ENCODE measurements around the gene ELP1.
"Not testable (repeated sequence)": the region's sequence is repeated elsewhere in the genome, so short reads cannot be mapped to it uniquely, and the experiment has no call there.

Gene ELP1

GRCh38 chr9:108933231-108933717 lies 650 bp downstream of the ELP1 start:
- Histone ChIP-seq H3K4me3 (ENCODE audit: low read length in 2 of 2) (peak overlapping the region; percentile 93 to 96), H3K4me1 (ENCODE audit: control insufficient read depth, insufficient read depth, low read length) (peaks cover 18% of the 10 kb centered on the region), H3K9me3 (ENCODE audit: control insufficient read depth in 2 of 2, low read length in 2 of 2) (no peaks in the 10 kb centered on the region), H3K36me3 (ENCODE audit: control insufficient read depth in 2 of 2, insufficient read depth in 2 of 2, low read length in 2 of 2) (peaks cover under 1 to 10% of the 10 kb centered on the region in 2 donors), H3K27ac (ENCODE audit: low read length) (peak overlapping the region; percentile 80), H3K27me3 (ENCODE audit: control insufficient read depth in 1 of 2, insufficient read depth in 2 of 2, low read length in 2 of 2) (no peaks in the 10 kb centered on the region), H3K9ac (ENCODE audit: low read length in 2 of 2) (peak overlapping the region; percentile 81 to 86)

GRCh38 chr9:108928386-108928785 lies 5.5 kb downstream of the ELP1 start:
- Histone ChIP-seq H3K36me3 (ENCODE audit: control insufficient read depth in 2 of 2, insufficient read depth in 2 of 2, low read length in 2 of 2) (peaks cover 31 to 48% of the 10 kb centered on the region in 2 donors), H3K27me3 (ENCODE audit: control insufficient read depth in 1 of 2, insufficient read depth in 2 of 2, low read length in 2 of 2) (no peaks in the 10 kb centered on the region), H3K9me3 (ENCODE audit: control insufficient read depth in 2 of 2, low read length in 2 of 2) (no peaks in the 10 kb centered on the region), H3K27ac (ENCODE audit: low read length) (no peak overlapping the region), H3K4me1 (ENCODE audit: control insufficient read depth, insufficient read depth, low read length) (peaks cover 10% of the 10 kb centered on the region), H3K9ac (ENCODE audit: low read length in 2 of 2) (no peak overlapping the region), H3K4me3 (ENCODE audit: low read length in 2 of 2) (no peak overlapping the region)

GRCh38 chr9:108924466-108924865 lies 9.5 kb downstream of the ELP1 start:
- Histone ChIP-seq H3K9ac (ENCODE audit: low read length in 2 of 2) (no peak overlapping the region), H3K36me3 (ENCODE audit: control insufficient read depth in 2 of 2, insufficient read depth in 2 of 2, low read length in 2 of 2) (peaks cover 45 to 68% of the 10 kb centered on the region in 2 donors), H3K27ac (ENCODE audit: low read length) (no peak overlapping the region), H3K27me3 (ENCODE audit: control insufficient read depth in 1 of 2, insufficient read depth in 2 of 2, low read length in 2 of 2) (no peaks in the 10 kb centered on the region), H3K4me3 (ENCODE audit: low read length in 2 of 2) (no peak overlapping the region), H3K9me3 (ENCODE audit: control insufficient read depth in 2 of 2, low read length in 2 of 2) (no peaks in the 10 kb centered on the region), H3K4me1 (ENCODE audit: control insufficient read depth, insufficient read depth, low read length) (no peaks in the 10 kb centered on the region)

- Histone ChIP-seq H3K9me3 (ENCODE audit: control insufficient read depth in 2 of 2, low read length in 2 of 2) (no peaks in the 10 kb centered on the region), H3K9ac (ENCODE audit: low read length in 2 of 2) (no peak overlapping the region), H3K4me1 (ENCODE audit: control insufficient read depth, insufficient read depth, low read length) (no peaks in the 10 kb centered on the region), H3K27ac (ENCODE audit: low read length) (no peak overlapping the region), H3K27me3 (ENCODE audit: control insufficient read depth in 1 of 2, insufficient read depth in 2 of 2, low read length in 2 of 2) (no peaks in the 10 kb centered on the region), H3K36me3 (ENCODE audit: control insufficient read depth in 2 of 2, insufficient read depth in 2 of 2, low read length in 2 of 2) (peaks cover 56% of the 10 kb centered on the region in 2 donors), H3K4me3 (ENCODE audit: low read length in 2 of 2) (no peak overlapping the region)
Observed at GRCh38 chr9:108921200-108921599, 12.7 kb downstream of the ELP1 start.

GRCh38 chr9:108920401-108920800 lies 13.5 kb downstream of the ELP1 start:
- H3K4me3 ChIP-seq (ENCODE audit: low read length in 2 of 2); H3K9ac ChIP-seq (ENCODE audit: low read length in 2 of 2); H3K27ac ChIP-seq (ENCODE audit: low read length); H3K4me1 ChIP-seq (ENCODE audit: control insufficient read depth, insufficient read depth, low read length); H3K27me3 ChIP-seq (ENCODE audit: control insufficient read depth in 1 of 2, insufficient read depth in 2 of 2, low read length in 2 of 2); H3K9me3 ChIP-seq (ENCODE audit: control insufficient read depth in 2 of 2, low read length in 2 of 2): not testable (repeated sequence)
- H3K36me3 ChIP-seq (ENCODE audit: control insufficient read depth in 2 of 2, insufficient read depth in 2 of 2, low read length in 2 of 2), result peaks cover 49 to 54% of the 10 kb centered on the region in 2 donors

- Histone ChIP-seq H3K36me3 (ENCODE audit: control insufficient read depth in 2 of 2, insufficient read depth in 2 of 2, low read length in 2 of 2) (peaks cover 45 to 48% of the 10 kb centered on the region in 2 donors), H3K4me3 (ENCODE audit: low read length in 2 of 2) (no peak overlapping the region), H3K9me3 (ENCODE audit: control insufficient read depth in 2 of 2, low read length in 2 of 2) (no peaks in the 10 kb centered on the region), H3K27me3 (ENCODE audit: control insufficient read depth in 1 of 2, insufficient read depth in 2 of 2, low read length in 2 of 2) (no peaks in the 10 kb centered on the region), H3K4me1 (ENCODE audit: control insufficient read depth, insufficient read depth, low read length) (no peaks in the 10 kb centered on the region), H3K9ac (ENCODE audit: low read length in 2 of 2) (no peak overlapping the region), H3K27ac (ENCODE audit: low read length) (no peak overlapping the region)
Observed at GRCh38 chr9:108919517-108919916, 14.4 kb downstream of the ELP1 start.

- Histone ChIP-seq H3K36me3 (ENCODE audit: control insufficient read depth in 2 of 2, insufficient read depth in 2 of 2, low read length in 2 of 2) (peaks cover 42% of the 10 kb centered on the region in 2 donors), H3K9ac (ENCODE audit: low read length in 2 of 2) (no peak overlapping the region), H3K27me3 (ENCODE audit: control insufficient read depth in 1 of 2, insufficient read depth in 2 of 2, low read length in 2 of 2) (no peaks in the 10 kb centered on the region), H3K9me3 (ENCODE audit: control insufficient read depth in 2 of 2, low read length in 2 of 2) (no peaks in the 10 kb centered on the region), H3K4me3 (ENCODE audit: low read length in 2 of 2) (no peak overlapping the region), H3K27ac (ENCODE audit: low read length) (no peak overlapping the region), H3K4me1 (ENCODE audit: control insufficient read depth, insufficient read depth, low read length) (no peaks in the 10 kb centered on the region)
Observed at GRCh38 chr9:108913391-108913790, 20.5 kb downstream of the ELP1 start.

GRCh38 chr9:108911820-108912219 lies 22.1 kb downstream of the ELP1 start:
- H3K4me1 ChIP-seq (ENCODE audit: control insufficient read depth, insufficient read depth, low read length), result no peaks in the 10 kb centered on the region
- H3K27ac ChIP-seq (ENCODE audit: low read length), result no peak overlapping the region
- peaks cover 46% of the 10 kb centered on the region in 2 donors for H3K36me3 ChIP-seq (ENCODE audit: control insufficient read depth in 2 of 2, insufficient read depth in 2 of 2, low read length in 2 of 2)
- no peaks in the 10 kb centered on the region for H3K27me3 ChIP-seq (ENCODE audit: control insufficient read depth in 1 of 2, insufficient read depth in 2 of 2, low read length in 2 of 2)
- H3K4me3 ChIP-seq (ENCODE audit: low read length in 2 of 2), result no peak overlapping the region
- H3K9me3 ChIP-seq (ENCODE audit: control insufficient read depth in 2 of 2, low read length in 2 of 2), result no peaks in the 10 kb centered on the region
- no peak overlapping the region for H3K9ac ChIP-seq (ENCODE audit: low read length in 2 of 2)

GRCh38 chr9:108910914-108911313 lies 23.0 kb downstream of the ELP1 start:
- peaks cover 50 to 55% of the 10 kb centered on the region in 2 donors for H3K36me3 ChIP-seq (ENCODE audit: control insufficient read depth in 2 of 2, insufficient read depth in 2 of 2, low read length in 2 of 2)

GRCh38 chr9:108910402-108910801 lies 23.5 kb downstream of the ELP1 start:
- Histone ChIP-seq H3K27ac (ENCODE audit: low read length) (no peak overlapping the region), H3K4me3 (ENCODE audit: low read length in 2 of 2) (no peak overlapping the region), H3K27me3 (ENCODE audit: control insufficient read depth in 1 of 2, insufficient read depth in 2 of 2, low read length in 2 of 2) (no peaks in the 10 kb centered on the region), H3K9me3 (ENCODE audit: control insufficient read depth in 2 of 2, low read length in 2 of 2) (no peaks in the 10 kb centered on the region), H3K9ac (ENCODE audit: low read length in 2 of 2) (no peak overlapping the region), H3K4me1 (ENCODE audit: control insufficient read depth, insufficient read depth, low read length) (no peaks in the 10 kb centered on the region), H3K36me3 (ENCODE audit: control insufficient read depth in 2 of 2, insufficient read depth in 2 of 2, low read length in 2 of 2) (peaks cover 51 to 58% of the 10 kb centered on the region in 2 donors)

More at GRCh38 chr9:108910914-108911313, 23.0 kb downstream of the ELP1 start:
- H3K27ac ChIP-seq (ENCODE audit: low read length), result no peak overlapping the region
- H3K9ac ChIP-seq (ENCODE audit: low read length in 2 of 2), result no peak overlapping the region
- H3K4me3 ChIP-seq (ENCODE audit: low read length in 2 of 2), result no peak overlapping the region
- no peaks in the 10 kb centered on the region for H3K27me3 ChIP-seq (ENCODE audit: control insufficient read depth in 1 of 2, insufficient read depth in 2 of 2, low read length in 2 of 2)
- no peaks in the 10 kb centered on the region for H3K9me3 ChIP-seq (ENCODE audit: control insufficient read depth in 2 of 2, low read length in 2 of 2)
- H3K4me1 ChIP-seq (ENCODE audit: control insufficient read depth, insufficient read depth, low read length), result no peaks in the 10 kb centered on the region

- Histone ChIP-seq H3K27ac (ENCODE audit: low read length) (no peak overlapping the region), H3K9ac (ENCODE audit: low read length in 2 of 2) (no peak overlapping the region), H3K27me3 (ENCODE audit: control insufficient read depth in 1 of 2, insufficient read depth in 2 of 2, low read length in 2 of 2) (no peaks in the 10 kb centered on the region), H3K4me3 (ENCODE audit: low read length in 2 of 2) (no peak overlapping the region), H3K36me3 (ENCODE audit: control insufficient read depth in 2 of 2, insufficient read depth in 2 of 2, low read length in 2 of 2) (peaks cover 45 to 62% of the 10 kb centered on the region in 2 donors), H3K4me1 (ENCODE audit: control insufficient read depth, insufficient read depth, low read length) (no peaks in the 10 kb centered on the region), H3K9me3 (ENCODE audit: control insufficient read depth in 2 of 2, low read length in 2 of 2) (no peaks in the 10 kb centered on the region)
Observed at GRCh38 chr9:108905494-108905893, 28.4 kb downstream of the ELP1 start.

Measured in stomach smooth muscle (tissue), 2 donors.